Subcutaneous adipose tissue (tissue), 4 donors: ENCODE measurements around the gene SARM1. TPM values are rescaled to one million over a fixed set of nuclear protein-coding genes. Genes with fewer than 3 reads are reported as not detected.

Experiments used
- total RNA-seq, 4 donors: library from RNA; depleted of rRNA; stranded (reverse); fragments of >200 nt; gene quantifications; one replicate each; pipeline ENCODE4 v1.1.0, GENCODE V29; 2016
- TF ChIP-seq, protein P1 (sequence below): fragments of 450-650 bp; IDR thresholded peaks from one replicate; pipeline ENCODE4 v1.5.1; 2016; ENCODE audit warnings: low read depth, mild to moderate bottlenecking, control low read depth, antibody characterized with exemption, moderate library complexity

SARM1 gene
- total RNA-seq, 4 donors from 2014 or later: 3.8 to 7.7 (median 5.9) TPM

DNA sequence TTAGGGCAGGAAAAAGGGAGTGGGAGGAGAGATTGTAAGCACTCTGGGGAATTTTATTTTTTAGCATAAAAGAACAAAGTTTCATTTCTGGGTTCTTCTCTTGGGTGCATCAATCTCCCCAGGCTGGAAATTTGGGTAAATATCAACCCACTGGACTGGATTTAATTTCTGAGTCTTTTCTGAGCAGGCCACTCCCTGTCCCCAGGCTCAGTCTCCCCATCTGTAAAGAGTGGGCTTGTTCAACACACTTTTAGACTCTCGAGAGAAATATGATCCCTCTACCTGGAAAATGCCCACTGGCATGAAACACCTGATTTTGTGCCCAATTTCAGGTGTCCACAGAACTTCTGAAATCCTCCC lies 770 bp upstream of the SARM1 start:
- TF ChIP-seq, protein P1, sequence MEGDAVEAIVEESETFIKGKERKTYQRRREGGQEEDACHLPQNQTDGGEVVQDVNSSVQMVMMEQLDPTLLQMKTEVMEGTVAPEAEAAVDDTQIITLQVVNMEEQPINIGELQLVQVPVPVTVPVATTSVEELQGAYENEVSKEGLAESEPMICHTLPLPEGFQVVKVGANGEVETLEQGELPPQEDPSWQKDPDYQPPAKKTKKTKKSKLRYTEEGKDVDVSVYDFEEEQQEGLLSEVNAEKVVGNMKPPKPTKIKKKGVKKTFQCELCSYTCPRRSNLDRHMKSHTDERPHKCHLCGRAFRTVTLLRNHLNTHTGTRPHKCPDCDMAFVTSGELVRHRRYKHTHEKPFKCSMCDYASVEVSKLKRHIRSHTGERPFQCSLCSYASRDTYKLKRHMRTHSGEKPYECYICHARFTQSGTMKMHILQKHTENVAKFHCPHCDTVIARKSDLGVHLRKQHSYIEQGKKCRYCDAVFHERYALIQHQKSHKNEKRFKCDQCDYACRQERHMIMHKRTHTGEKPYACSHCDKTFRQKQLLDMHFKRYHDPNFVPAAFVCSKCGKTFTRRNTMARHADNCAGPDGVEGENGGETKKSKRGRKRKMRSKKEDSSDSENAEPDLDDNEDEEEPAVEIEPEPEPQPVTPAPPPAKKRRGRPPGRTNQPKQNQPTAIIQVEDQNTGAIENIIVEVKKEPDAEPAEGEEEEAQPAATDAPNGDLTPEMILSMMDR: no peak

DNA sequence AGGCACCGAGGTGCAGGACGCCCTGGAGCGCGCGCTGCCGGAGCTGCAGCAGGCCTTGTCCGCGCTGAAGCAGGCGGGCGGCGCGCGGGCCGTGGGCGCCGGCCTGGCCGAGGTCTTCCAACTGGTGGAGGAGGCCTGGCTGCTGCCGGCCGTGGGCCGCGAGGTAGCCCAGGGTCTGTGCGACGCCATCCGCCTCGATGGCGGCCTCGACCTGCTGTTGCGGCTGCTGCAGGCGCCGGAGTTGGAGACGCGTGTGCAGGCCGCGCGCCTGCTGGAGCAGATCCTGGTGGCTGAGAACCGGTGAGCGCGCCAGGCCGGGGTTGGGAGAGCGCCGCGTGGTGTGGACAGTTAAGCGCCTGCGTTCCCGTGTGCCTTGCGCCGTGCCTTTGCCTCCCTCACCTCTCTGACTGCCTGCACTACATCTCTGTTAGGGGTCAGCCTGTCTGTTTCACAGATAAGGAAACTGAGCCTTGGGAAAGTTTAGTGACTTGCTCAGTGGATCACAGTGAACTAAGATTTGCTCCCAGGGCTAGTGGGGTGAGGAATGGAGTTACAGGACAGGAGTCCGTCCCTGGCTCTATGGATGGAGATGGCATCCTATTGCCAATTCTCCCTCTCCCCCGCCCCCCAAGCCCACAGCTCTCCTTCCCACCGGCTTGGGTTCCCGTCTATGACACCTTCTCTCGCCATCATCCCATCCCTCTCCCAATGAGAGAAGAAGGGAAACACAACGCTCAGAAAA lies 880 bp downstream of the SARM1 start:
- TF ChIP-seq, protein P1: no peak

- TF ChIP-seq, protein P1: no peak
Observed at GRCh38 chr17:28372945-28373274, 1.4 kb downstream of the SARM1 start.

GRCh38 chr17:28379814-28380801 lies 8.6 kb downstream of the SARM1 start:
- TF ChIP-seq, protein P1: no peak

DNA sequence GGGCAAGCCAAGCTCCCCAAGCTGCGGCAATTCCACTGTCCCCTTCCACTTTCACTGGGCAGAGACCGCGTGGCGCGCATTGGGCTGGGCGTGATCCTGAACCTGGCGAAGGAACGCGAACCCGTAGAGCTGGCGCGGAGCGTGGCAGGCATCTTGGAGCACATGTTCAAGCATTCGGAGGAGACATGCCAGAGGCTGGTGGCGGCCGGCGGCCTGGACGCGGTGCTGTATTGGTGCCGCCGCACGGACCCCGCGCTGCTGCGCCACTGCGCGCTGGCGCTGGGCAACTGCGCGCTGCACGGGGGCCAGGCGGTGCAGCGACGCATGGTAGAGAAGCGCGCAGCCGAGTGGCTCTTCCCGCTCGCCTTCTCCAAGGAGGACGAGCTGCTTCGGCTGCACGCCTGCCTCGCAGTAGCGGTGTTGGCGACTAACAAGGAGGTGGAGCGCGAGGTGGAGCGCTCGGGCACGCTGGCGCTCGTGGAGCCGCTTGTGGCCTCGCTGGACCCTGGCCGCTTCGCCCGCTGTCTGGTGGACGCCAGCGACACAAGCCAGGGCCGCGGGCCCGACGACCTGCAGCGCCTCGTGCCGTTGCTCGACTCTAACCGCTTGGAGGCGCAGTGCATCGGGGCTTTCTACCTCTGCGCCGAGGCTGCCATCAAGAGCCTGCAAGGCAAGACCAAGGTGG lies 9.8 kb downstream of the SARM1 start:
- TF ChIP-seq, protein P1: no peak

DNA sequence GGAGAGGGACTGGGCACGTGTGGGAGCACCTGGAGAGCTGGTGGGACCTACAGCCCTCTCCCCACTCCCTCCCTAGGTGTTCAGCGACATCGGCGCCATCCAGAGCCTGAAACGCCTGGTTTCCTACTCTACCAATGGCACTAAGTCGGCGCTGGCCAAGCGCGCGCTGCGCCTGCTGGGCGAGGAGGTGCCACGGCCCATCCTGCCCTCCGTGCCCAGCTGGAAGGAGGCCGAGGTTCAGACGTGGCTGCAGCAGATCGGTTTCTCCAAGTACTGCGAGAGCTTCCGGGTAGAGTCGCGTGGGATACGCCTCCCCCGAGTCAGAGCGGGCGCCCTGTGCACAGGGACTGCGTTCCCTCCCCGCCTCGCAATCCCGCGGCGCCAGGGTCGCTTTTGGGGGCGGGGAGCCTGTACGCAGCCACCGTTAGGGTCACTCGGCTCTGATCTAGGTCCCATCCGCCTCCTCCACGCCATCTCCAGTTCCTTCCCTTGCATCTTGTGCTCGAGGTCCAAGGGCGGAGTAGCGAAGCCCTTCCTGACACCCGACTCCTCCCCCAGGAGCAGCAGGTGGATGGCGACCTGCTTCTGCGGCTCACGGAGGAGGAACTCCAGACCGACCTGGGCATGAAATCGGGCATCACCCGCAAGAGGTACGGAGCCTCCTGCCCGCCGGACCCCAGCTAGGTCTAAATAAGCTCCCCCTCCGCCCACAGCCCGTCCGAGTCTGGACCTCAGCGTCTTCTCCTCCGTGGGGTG lies 13.0 kb downstream of the SARM1 start:
- TF ChIP-seq, protein P1: no peak
